Measurements from ENCODE around the gene PACS2.
"Not testable (repeated sequence)": the region's sequence is repeated elsewhere in the genome, so short reads cannot be mapped to it uniquely, and the experiment has no call there.

PACS2 gene

GRCh38 chr14:105333020-105333490 is 18.5 kb downstream of the PACS2 start:
- DNase-seq = no peak

GRCh38 chr14:105333613-105334364 is 19.2 kb downstream of the PACS2 start:
- no peak for DNase-seq

- DNase-seq = no peak
Observed at GRCh38 chr14:105334383-105335230, 20.1 kb downstream of the PACS2 start.

- not testable (repeated sequence) for DNase-seq
Observed at GRCh38 chr14:105335231-105335542, 20.6 kb downstream of the PACS2 start.

- DNase-seq = no peak
Observed at GRCh38 chr14:105335735-105336476, 21.4 kb downstream of the PACS2 start.

- no peak for DNase-seq
Observed at GRCh38 chr14:105336477-105337287, 22.1 kb downstream of the PACS2 start.

- no peak for DNase-seq
Observed at GRCh38 chr14:105337433-105337832, 22.9 kb downstream of the PACS2 start.

GRCh38 chr14:105337966-105338741 is 23.6 kb downstream of the PACS2 start:
- DNase-seq = no peak

GRCh38 chr14:105340821-105341733 is 26.5 kb downstream of the PACS2 start:
- no peak for DNase-seq

GRCh38 chr14:105343194-105343593 is 28.6 kb downstream of the PACS2 start:
- DNase-seq = no peak

- no peak for DNase-seq
Observed at GRCh38 chr14:105346200-105346533, 31.6 kb downstream of the PACS2 start.

- no peak for DNase-seq
Observed at GRCh38 chr14:105346876-105347586, 32.5 kb downstream of the PACS2 start.

GRCh38 chr14:105347587-105347968 is 33.0 kb downstream of the PACS2 start:
- no peak for DNase-seq

GRCh38 chr14:105348169-105348944 is 33.8 kb downstream of the PACS2 start:
- DNase-seq = no peak

- no peak for DNase-seq
Observed at GRCh38 chr14:105348945-105349699, 34.6 kb downstream of the PACS2 start.

- no peak for DNase-seq
Observed at GRCh38 chr14:105349992-105350391, 35.4 kb downstream of the PACS2 start.

- no peak for DNase-seq
Observed at GRCh38 chr14:105350450-105351244, 36.1 kb downstream of the PACS2 start.

- DNase-seq = no peak
Observed at GRCh38 chr14:105351410-105351809, 36.9 kb downstream of the PACS2 start.
